Epithelial cell of proximal tubule (primary cell): ENCODE data around the gene SPAG16. TPM values are rescaled to one million over a fixed set of nuclear protein-coding genes. Genes with fewer than 3 reads are reported as not detected.

Experiments
- DNase-seq: peaks from one replicate; pipeline ENCODE4 v3.0.0-alpha.2; 2011; ENCODE audit warnings: low read depth
- H3K4me3 ChIP-seq: 2 replicates; pipeline ENCODE4 v1.5.1; 2011; ENCODE audit warnings: low read depth, mild to moderate bottlenecking, low read length
- CTCF ChIP-seq: conservative IDR thresholded peaks from 2 replicates; pipeline ENCODE4 v1.5.1; 2012; ENCODE audit warnings: low read depth, mild to moderate bottlenecking, low read length
- total RNA-seq: library from RNA; depleted of rRNA; stranded (reverse); fragments of >200 nt; gene quantifications from 2 replicates; pipeline ENCODE4 v1.2.3, GENCODE V29; 2015

Gene SPAG16
- total RNA-seq, result 17.3 and 25.5 TPM in 2 replicates

- DNase-seq, result peak; percentile 74
- TF ChIP-seq CTCF, result no peak
- peak within 1 kb of the TSS; percentile 83 for H3K4me3 ChIP-seq
Observed at GRCh38 chr2:213284105-213285090, at the start of gene SPAG16. Gene SPAG16 (plus strand): TSS chr2:213284464.

- no peak overlapping the region for H3K4me3 ChIP-seq
- TF ChIP-seq CTCF, result no peak
- no peak for DNase-seq
Observed at GRCh38 chr2:213234641-213235040, 49.6 kb upstream of the SPAG16 start.

GRCh38 chr2:213235741-213236140 is 48.5 kb upstream of the SPAG16 start:
- DNase-seq, result no peak
- no peak overlapping the region for H3K4me3 ChIP-seq
- no peak for TF ChIP-seq CTCF

- no peak for DNase-seq
- H3K4me3 ChIP-seq, result no peak overlapping the region
- no peak for TF ChIP-seq CTCF
Observed at GRCh38 chr2:213237251-213237650, 47.0 kb upstream of the SPAG16 start.

- H3K4me3 ChIP-seq, result no peak overlapping the region
- no peak for DNase-seq
- no peak for TF ChIP-seq CTCF
Observed at GRCh38 chr2:213237787-213238186, 46.5 kb upstream of the SPAG16 start.

GRCh38 chr2:213238753-213239495 is 45.3 kb upstream of the SPAG16 start:
- peak; percentile 72 for DNase-seq
- no peak for TF ChIP-seq CTCF
- no peak overlapping the region for H3K4me3 ChIP-seq
